ENCODE data around the gene SLC22A23.

Gene SLC22A23

DNA sequence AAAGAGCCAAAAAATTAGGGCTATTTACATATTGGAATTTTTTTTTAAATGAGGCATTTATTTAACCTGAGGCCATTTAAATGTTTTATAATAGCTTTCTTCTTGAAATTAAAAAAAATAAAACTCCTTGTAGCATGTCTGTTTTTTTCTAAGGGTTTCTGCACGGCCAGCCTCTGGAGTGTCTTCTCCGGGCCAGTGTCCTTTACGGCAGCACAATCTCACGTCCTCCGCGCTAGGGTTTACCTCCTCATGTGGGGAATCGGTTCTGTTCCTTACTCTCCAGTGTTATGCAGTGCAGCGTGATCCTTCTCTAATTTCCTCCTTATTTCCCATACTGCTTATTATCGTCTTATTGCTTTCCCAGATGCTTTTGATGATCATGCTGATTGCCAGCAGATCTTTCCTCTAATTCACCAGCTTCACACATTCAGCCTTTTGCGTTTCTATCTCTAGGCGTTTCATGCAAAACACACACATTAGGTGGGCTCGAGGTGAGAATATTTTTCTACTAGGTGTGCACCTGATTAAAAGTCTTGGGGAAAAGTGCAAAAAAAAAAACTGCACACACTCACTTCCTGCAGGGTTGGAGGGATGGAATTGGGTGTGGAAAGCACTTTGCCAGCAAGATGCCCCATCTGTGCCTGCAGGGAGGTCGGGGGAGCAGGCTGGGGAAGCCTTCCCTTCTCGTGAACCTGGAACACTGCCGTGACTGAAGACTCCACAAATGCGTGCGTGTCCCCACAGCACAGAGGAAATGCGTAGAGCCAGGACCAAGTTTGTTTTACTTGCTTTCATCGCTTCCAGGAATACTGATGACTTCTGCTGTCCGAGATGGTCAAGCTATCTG is 142.0 kb downstream of the SLC22A23 start:
- DNase-seq, result no peak

DNA sequence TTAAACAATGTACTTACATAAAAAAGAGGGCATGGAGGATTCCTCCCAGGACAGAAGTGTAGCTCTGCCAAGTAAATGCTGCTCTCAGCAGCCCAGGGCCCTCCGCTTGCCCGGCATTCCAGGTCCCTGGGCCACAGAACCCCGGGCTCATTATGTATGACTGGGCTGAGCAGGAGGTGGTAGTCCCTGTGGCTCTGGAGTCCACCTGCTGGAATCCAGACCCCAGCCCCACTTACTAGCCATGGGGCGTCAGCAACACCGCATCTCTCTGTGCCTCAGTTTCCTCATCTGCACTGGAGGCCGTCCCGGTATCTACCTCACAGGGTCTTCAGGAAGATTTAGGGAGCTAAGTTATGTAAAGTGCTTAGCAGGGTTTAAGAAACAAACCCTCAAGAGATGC is 142.7 kb downstream of the SLC22A23 start:
- DNase-seq, result no peak

DNA sequence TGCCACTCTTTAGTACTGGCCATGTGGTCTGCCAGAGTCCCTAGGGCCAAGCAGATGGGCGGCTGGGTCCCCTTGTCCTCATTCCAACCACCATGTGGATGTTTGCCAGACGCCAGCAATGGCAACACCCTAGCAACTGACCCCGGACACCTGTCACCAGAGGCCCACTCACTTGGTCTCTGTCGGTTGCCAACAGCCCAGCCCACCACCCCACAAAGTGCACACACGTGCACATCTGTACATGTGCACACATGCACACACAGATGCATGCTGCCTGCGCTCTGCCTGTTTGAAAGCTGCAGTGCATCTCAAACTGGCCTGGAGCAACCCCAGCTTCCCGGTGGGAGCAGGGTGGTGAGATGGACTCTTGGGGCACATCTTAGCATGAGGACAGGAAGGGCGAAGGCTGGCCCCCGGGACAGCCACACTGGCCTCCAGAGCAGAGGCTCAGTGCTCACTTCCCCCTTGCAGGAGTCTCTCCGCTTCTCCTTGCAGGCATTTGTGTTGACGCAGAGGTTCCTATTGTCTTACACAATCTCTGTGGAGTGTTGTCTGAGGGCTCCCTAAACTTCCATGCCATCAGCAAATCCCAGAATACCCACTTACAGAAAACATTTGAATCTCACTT is 144.1 kb downstream of the SLC22A23 start:
- no peak for DNase-seq

- no peak for DNase-seq
These were observed 145.0 kb downstream of the SLC22A23 start for GRCh38 chr6:3311826-3312225.

- no peak for DNase-seq
These were observed 146.1 kb downstream of the SLC22A23 start for GRCh38 chr6:3310703-3311102.

GRCh38 chr6:3310051-3310448 is 146.8 kb downstream of the SLC22A23 start:
- no peak for DNase-seq

DNA sequence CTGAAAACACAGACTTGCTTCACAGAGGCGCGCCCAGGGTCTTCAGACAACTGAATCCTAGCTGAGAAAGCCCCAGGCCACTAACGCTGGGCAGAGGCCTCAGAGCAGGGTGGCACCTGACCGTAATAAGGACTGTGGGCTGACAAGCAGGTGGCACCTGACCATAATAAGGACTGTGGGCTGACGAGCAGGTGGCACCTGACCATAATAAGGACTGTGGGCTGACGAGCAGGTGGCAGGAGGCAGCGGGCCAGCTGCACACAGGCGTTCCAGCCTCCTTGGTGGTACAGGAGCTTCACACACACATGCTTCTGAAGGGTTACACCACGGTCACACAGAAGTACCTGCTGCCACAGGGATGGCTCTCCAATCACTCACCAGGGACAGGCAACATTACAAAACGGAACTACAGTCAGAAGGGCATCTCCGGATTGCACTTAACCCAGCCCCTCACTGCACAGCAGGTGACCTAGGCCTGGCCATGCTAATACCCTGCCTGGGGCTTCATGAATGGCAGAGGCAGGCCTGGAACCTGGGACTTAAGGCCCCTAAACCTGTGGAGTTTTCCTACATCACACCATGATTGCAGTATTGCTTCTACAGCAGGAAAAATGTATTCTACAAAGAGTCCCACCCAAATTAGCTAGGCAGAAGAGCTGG is 147.3 kb downstream of the SLC22A23 start:
- no peak for DNase-seq

- DNase-seq, result no peak
These were observed 148.7 kb downstream of the SLC22A23 start for GRCh38 chr6:3308106-3308505.

- DNase-seq, result no peak
These were observed 149.4 kb downstream of the SLC22A23 start for GRCh38 chr6:3307436-3307835.

DNA sequence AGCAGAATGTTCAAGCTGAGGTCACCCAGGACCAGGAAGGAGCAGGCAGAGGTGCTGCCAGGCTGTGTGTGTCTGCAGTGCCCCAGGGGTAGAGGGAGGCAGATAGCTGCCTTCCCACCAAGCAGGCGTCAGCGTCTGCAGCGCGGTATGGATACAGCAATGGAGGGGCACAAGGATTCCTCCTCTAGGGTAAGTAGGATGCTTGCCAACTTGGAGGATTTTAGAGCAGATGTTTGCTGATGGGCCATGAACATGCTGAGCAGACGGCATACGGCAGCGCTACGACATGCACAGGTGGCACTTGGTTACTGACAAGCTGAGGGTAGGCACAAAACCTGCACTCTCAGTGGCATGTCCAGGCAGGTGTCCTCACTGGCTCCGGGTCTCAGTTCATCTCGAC is 150.0 kb downstream of the SLC22A23 start:
- no peak for DNase-seq

DNA sequence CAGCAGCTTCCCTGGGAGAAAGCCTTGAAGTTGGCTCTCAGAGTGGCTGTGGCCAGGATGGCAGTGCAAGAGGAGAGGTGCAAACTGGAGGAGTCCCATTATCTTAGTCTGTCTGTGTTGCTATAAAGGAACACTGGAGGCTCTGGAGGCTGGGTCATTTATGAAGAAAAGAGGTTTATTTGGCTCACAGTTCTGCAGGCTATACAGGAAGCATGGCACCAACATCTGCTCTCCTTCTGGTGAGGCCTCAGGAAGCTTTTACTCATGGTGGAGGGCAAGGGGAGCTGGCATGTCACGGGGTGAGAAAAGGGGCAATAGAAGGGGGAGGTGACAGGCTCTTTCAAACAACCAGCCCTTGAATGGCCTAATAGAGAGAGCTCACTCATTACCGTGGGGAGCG is 151.0 kb downstream of the SLC22A23 start:
- no peak for DNase-seq

GRCh38 chr6:3305216-3305565 is 151.7 kb downstream of the SLC22A23 start:
- no peak for DNase-seq

- DNase-seq, result no peak
These were observed 152.2 kb downstream of the SLC22A23 start for GRCh38 chr6:3304500-3305215.

DNA sequence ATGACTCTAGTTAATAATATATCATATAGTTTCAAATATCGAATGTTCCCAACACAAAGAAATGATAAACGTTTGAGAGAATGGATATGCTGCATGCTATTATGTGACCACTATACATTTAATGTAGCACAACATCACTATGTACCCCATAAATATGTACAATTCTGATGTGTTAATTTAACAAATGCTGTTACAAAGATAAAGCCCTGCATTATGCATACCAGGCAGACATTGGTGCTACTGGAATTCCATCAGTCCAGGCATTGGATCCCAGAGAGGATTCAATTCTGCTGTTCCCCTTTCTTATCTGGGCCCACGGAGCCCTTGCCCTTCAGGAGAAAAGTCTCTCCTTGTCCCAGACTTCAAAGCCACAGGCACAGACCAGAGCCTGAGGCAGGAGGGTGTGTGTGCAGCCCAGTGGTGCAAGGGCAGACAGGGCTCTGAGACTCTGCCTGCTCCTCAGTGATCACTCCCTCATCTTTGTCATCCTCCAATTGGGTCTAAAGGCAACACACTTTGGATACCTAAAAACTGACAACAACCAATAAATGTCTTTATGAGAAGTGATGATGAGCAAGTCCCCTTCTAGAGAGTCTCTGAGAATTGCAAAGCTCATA is 152.9 kb downstream of the SLC22A23 start:
- no peak for DNase-seq

DNA sequence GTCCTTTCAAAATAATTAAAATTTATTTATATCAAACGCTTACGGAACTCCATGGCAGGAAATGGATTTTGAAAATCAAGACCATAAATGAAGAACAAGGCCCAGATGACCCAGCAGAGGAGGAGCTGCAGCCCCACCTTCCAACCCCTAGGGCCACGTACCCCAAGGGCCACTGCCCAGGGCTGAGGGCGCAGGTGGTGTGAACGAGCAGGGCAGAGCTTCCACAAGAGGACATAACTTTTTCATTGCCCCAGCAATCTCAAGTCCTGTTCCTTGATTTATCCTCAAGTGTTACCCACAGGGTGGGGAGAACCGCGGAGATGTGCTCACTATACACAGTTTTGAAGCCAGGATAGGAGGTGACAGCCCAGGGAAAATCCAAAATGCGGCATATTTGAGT is 155.3 kb downstream of the SLC22A23 start:
- no peak for DNase-seq

DNA sequence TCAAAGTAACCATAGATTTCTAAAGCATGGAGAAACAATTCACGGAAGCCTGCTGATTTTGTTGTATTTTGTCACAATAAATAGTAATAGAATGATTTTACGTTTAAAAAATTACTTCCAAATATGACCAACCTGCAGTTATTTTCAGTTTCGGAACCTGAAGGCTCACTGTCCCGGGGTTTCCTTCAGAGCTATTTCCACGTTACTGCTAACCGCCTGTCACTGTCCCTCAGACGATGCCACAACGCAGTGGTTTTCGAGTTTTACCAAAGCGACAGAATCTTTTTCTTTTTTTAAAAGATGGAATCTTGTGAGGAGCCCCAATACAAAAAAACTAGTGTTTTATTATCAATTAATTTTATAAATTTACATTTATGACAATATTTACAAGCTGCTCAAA is 157.6 kb downstream of the SLC22A23 start:
- no peak for DNase-seq

DNA sequence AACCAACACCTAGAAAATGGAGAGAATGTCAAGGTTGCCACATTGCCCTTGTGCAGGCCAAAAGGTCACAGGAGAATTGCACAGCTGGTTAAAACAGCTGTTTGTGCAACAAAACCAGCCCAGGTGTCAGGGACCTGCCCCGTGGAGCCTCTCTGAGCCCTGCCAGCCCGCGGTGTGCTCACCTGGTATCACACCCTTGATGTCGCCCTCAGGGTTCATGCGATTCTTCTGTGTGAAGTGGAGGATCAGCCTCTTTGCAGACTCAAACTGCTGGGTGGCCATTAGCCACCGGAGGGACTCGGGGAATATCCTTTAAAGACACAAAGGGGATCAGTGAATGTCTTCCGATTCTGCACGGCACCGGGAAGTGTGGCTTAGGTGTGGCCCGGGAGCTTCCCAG is 158.9 kb downstream of the SLC22A23 start:
- no peak for DNase-seq

DNA sequence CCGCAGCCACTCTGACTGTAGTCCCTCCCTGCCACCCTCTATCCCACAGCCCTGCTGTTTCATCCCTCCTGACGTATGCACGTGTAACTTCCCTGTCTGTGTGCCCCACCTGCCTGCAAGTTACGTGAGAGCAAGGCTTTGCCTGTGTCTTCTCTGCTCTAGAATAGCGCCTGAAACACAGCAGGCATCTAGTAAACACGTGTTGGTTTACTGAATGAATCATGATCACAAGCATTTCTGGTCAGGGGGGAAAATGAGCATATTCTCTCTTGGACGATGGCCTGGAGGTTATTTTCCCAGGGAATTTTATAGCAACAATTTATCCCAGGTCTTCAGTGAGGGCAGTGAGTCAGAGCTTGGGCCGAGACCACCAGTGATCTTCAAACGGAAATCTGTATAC is 159.8 kb downstream of the SLC22A23 start:
- no peak for DNase-seq

DNA sequence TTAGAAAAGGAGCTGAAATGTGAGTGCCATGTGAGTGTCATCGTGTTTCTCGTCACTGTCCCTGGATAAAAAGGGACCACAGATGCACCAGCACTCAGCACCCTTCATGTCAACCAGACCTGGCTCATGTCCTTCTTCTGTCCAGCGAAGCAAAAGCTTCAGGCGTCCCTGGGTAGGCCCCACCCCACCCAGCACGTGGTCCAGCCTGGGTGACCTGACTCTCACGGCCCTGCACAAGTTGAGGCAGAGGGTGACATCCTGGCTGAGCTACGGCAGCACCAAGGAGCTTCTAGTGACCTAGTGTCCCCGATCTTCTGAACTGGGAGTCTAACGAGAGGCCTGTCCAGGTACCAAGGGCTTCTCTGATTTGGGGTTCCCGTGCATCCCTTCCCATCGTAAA is 160.3 kb downstream of the SLC22A23 start:
- no peak for DNase-seq

DNA sequence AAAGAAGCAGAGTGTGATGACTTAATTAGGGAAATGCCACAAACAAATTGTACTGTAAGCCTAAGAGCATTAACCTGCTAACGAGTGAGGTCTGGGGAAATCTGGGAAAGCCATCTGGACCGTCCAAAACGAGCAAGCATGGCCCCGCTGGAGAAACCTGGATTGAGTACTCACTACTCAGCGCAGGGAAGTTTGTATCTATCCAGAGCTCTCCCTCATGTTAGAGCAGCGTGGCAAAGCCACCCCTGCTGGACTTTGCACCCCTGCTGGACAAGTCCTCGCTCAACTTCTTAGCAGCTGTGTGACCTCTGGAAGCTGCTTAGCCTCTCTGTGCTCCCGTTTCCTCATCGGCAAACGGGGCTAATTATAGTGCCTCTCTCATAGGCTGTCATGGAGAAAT is 160.8 kb downstream of the SLC22A23 start:
- DNase-seq, result no peak

DNA sequence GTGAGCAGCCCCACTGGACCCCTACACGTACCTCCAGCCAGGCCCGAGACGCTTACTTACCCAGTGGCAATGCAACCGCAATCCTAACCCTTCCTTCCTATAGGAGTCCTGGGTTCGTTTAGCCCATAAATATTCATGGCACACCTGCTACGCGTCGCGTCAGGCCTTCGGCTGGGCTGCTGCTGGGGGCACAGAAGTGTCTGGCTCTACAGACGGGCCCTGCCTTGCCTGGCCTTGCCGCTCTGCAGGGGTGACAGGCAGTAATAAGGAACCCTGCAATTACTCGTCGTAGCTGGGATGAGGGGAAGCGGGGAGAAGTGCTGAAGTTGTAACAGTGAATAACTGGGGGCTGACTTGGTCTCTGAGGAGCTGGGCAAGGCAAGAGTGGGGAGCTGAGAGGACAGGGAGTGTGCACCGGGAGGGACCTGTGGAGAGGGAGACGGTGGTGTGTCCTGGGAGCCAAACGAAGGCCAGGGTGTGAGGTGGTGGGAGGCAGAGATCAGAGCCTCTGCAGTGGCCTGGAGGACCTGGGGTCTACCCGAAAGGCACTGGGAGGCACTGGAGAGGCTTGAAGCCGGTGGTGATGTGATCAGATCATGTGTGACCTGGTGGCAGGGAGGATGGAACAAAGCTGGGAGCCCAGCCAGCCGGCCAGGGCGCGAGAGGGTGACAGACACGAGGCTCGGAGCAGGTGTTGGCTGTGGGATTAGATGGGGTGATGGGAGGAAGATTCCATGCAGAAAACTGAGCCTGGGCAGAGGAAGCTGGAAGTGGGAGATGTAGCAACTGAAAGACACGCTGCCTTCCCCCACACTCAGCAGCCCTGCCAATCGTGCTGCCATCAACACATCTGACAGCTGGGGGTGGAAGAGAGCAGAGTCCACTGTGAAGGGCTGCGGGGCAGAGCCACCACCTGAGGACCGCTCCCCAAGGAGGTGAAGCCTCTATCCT is 161.7 kb downstream of the SLC22A23 start:
- no peak for DNase-seq

DNA sequence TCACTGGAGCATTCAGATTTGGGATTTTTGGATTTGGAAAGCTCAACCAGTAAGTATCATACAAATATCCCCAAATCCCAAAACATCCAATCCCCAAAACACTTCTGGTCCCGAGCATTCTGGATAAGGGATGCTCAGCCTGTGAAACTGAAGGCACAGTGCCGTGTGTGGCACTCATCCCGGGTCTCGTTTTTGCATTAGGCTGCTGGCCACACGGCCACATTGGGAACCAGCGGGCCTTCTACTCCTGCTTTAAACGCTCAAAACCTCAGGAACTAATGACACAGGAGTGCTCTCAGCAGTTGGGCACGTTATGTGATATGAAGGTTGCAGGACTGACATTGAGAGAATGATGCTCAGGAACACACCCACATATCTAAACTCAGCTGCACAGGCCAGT is 162.5 kb downstream of the SLC22A23 start:
- DNase-seq, result no peak

Data from HCEC 1CT (cell line).